SK-N-SH treated with all-trans-retinoic acid at 6 μM for 48 hours (cell line): ENCODE data around the gene DRGX.

Source experiments
- ARNTL ChIP-seq: fragments of 450-650 bp; formaldehyde crosslinking; IDR thresholded peaks from 2 replicates; pipeline ENCODE4 v1.5.0; 2020; ENCODE audit warnings: low read depth, mild to moderate bottlenecking, moderate library complexity, borderline replicate concordance
- BACH2 ChIP-seq: fragments of 250-450 bp; sonication (Bioruptor Pico); IDR thresholded peaks from 2 replicates; pipeline ENCODE4 v1.9.0; 2021; ENCODE audit warnings: mild to moderate bottlenecking, borderline replicate concordance
- CSDC2 ChIP-seq: fragments of 250-450 bp; sonication (Bioruptor Pico); IDR thresholded peaks from 2 replicates; pipeline ENCODE4 v1.5.0; 2020; ENCODE audit warnings: mild to moderate bottlenecking, moderate library complexity
- CSRNP3 ChIP-seq: fragments of 250-450 bp; sonication (Bioruptor Pico); IDR thresholded peaks from 2 replicates; pipeline ENCODE4 v1.5.1; 2021; ENCODE audit warnings: mild to moderate bottlenecking, moderate library complexity
- OSR1 ChIP-seq: fragments of 250-450 bp; sonication (Bioruptor Pico); IDR thresholded peaks from 2 replicates; pipeline ENCODE4 v1.8.0; 2022; ENCODE audit warnings: moderate library complexity, mild to moderate bottlenecking, inconsistent platforms
- PATZ1 ChIP-seq: fragments of 250-450 bp; sonication (Bioruptor Pico); IDR thresholded peaks from 2 replicates; pipeline ENCODE4 v1.8.0; 2020; ENCODE audit warnings: mild to moderate bottlenecking, moderate library complexity, borderline replicate concordance
- POU6F1 ChIP-seq: fragments of 250-450 bp; sonication (Bioruptor Pico); IDR thresholded peaks from 2 replicates; pipeline ENCODE4 v1.8.0; 2021; ENCODE audit warnings: low read depth, mild to moderate bottlenecking, moderate library complexity, borderline replicate concordance
- RARB ChIP-seq: fragments of 250-450 bp; sonication (Bioruptor Pico); IDR thresholded peaks from 2 replicates; pipeline ENCODE4 v1.8.0; 2021; ENCODE audit warnings: mild to moderate bottlenecking, moderate library complexity
- SNAI2 ChIP-seq: fragments of 250-450 bp; sonication (Bioruptor Pico); IDR thresholded peaks from 2 replicates; pipeline ENCODE4 v1.5.0; 2020; ENCODE audit warnings: mild to moderate bottlenecking, moderate library complexity
- TCF4 ChIP-seq: fragments of 250-450 bp; sonication (Bioruptor Pico); IDR thresholded peaks from 2 replicates; pipeline ENCODE4 v1.8.0; 2021; ENCODE audit warnings: mild to moderate bottlenecking, moderate library complexity, borderline replicate concordance
- ZFP3 ChIP-seq: fragments of 250-450 bp; sonication (Bioruptor Pico); IDR thresholded peaks from 2 replicates; pipeline ENCODE4 v1.5.0; 2020; ENCODE audit warnings: mild to moderate bottlenecking, moderate library complexity
- ZFP30 ChIP-seq: fragments of 450-650 bp; formaldehyde crosslinking; IDR thresholded peaks from 2 replicates; pipeline ENCODE4 v1.5.0; 2022; ENCODE audit warnings: mild to moderate bottlenecking, moderate library complexity

GRCh38 chr10:49318755-49319154 is 77.1 kb downstream of the DRGX start:
- TF ChIP-seq CSDC2 (no peak), POU6F1 (no peak), OSR1 (CRISPR knock-in tag) (no peak), BACH2 (CRISPR knock-in tag) (no peak), SNAI2 (CRISPR knock-in tag) (no peak), RARB (CRISPR knock-in tag) (no peak), ARNTL (no peak), ZFP3 (CRISPR knock-in tag) (no peak), CSRNP3 (CRISPR knock-in tag) (no peak), ZFP30 (no peak), TCF4 (CRISPR knock-in tag) (no peak), PATZ1 (CRISPR knock-in tag) (no peak)
